ENCODE data around the gene GPR107.
A peak's percentile ranks its signal among the peaks of the same experiment; 100 is the strongest.
"Not testable (repeated sequence)": the region's sequence is repeated elsewhere in the genome, so short reads cannot be mapped to it uniquely, and the experiment has no call there.

Gene GPR107

DNA sequence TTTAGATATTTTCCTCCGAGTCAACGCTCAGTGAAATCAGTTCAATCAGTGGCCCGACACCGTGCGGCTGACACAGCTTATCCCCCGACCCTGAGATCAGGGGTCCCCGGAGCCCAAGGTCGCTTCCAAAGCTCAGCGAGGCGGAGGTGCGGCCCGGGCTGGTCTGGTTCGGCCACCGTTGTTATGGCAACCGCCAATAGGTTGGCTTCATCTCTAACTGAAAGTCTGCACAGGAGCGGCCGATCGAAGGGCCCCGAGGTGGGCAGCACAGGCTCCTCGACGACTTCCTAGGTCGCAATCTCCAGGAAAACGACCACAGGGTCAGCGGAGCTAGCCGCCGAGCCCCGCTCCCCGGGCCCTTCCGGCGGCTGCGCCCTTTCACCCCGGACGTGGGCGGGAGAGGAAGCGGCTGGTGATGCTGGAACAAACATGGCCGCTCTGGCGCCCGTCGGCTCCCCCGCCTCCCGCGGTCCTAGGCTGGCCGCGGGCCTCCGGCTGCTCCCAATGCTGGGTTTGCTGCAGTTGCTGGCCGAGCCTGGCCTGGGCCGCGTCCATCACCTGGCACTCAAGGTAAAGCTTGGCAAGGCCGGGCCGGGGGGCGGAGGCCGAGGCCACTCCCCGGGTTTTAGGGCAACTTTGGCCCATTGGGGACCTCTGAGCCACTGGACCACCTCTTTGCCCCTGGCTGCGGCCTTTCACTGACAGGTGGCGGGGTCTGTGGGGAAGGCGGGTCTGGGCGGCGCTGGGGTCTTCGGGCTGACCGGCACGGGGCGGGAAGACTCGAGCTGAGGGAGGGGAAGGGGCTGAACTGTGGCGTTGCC is at the start of gene GPR107:
TSS of gene GPR107 (plus strand) at position 403 of the 821 bp plus-strand sequence. CDS start at position 430, 27 bp downstream.
- peak; percentile 96 for DNase-seq (ENCODE audit: low spot score)

DNA sequence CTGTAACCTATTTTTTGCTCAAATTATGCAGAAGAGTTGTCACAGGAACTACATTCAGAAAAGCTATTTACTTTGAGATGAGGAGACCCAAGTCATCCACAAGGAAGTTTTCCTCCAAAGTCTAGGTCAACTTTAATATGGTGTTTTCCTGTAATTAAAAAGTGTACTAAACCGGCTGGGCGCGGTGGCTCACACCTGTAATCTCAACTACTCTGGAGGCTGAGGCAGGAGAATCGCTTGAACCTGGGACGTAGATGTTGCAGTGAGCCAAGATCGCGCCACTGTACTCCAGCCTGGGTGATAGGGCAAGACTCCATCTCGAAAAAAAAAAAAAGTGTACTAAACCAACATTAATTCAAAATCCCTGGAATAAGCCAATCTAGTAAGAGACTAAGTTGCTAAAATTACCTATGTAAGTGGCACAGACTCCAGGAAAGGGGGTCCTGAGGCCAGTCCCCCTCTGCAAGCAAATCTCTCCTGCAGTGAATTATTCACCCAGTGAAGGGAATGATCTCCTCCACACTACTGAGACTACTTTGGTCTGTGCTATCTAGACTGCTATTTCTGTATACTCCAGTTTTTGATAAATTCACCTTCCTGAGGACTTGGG is 49.7 kb upstream of the GPR107 start:
- no peak for DNase-seq (ENCODE audit: low spot score)

DNA sequence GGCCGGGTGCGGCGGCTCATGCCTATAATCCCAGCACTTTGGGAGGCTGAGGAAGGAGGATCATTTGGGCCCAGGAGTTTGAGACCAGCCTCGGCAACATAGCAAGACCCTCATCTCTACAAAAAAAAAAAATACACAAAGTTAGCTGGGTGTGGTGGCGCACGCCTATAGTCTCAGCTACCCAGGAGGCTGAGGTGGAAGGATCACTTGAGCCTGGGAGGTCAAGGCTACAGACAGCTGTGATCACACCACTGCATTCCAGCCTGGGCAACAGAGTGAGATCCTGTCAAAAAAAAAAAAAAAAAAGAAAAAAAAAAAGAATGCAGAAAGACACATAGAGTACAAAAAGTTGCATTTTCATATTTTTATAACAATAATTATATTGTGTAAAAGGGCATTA is 46.8 kb upstream of the GPR107 start:
- not testable (repeated sequence) for DNase-seq (ENCODE audit: low spot score)

DNA sequence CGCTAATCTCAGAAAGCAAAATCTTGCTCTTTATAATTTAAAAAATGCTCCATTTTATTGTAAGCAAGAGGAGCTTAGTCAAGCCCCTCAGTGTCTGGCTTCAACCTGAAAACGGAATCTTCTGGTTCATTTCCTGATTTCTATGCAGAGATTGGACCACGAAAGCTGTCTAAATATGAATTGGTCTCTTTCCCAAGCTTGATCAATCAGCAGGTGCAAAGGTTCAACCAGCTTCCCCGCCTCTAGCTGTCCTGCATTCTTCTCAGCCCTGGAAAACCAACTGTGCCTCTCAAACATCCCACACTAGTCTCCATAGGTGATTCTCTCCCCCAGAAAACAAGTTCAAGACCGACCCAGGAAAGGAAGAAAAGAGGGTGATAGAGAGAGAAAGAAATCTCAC is 45.2 kb upstream of the GPR107 start:
- no peak for DNase-seq (ENCODE audit: low spot score)

DNA sequence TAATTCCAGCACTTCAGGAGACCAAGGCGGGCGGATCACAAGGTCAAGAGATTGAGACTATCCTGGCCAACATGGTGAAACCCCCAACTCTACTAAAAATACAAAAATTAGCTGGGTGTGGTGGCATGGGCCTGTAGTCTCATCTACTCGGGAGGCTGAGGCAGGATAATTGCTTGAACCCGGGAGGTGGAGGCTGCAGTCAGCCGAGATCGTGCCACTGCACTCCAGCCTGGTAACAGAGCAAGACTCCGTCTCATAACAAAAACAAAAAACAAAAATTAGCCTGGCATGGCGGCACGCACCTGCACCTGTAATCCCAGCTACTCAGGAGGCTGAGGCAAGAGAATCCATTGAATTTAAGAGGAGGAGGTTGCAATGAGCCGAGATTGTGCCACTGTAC is 44.2 kb upstream of the GPR107 start:
- not testable (repeated sequence) for DNase-seq (ENCODE audit: low spot score)

DNA sequence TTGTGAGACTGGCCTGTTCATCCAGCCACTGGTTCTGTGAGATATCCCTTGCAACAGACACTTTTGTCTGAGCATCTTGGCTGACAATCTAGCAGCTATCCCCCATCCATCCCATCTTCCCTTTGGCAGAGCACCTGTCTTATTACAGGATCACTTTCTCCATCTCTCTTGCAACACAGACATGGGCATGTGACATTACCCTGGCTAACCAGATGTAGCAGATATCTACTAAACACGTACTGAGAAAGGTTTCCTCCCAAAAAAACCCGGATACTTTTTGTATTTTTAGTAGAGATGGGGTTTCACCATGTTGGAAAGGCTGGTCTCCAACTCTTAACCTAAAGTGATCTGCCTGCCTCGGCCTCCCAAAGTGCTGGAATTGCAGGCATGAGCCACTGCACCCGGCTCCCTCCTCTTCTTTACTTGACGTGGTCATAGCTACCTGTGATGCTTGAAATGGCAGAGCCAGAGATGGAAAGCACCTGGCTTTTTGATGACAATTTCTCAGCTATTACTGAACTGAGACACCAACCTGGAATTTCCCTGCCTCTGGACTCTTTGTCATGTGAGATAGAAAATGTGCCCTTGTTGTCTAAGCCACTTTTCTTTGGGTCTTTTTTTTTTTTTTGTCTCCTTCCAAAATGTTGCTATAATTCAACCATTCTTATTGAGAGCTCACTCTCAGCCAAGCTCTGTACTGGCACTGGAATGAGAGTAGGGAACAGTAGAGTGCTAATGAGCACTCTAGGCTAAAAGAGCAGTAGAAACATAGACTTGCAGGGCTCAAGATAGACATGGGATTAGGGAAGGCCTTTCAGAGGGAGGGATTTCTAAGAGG is 43.3 kb upstream of the GPR107 start:
- DNase-seq (ENCODE audit: low spot score): no peak

DNA sequence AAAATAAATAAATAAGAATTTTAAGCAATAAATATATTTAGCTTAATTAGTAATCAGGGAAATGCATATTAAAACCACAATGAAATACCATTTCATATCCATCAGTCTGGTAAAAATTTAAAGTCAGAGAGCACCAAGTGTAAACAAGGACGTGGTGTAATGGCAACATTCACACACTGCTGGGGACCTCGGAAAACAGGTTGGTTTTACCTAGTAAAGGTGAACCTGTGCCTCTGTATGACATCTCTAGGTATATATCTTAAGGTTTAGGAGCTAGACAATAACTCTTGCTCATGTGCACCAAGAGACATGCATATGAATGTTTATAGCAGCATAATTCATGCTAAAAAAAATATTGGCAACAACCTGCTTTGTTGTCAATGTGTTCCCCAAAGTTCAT is 40.4 kb upstream of the GPR107 start:
- no peak for DNase-seq (ENCODE audit: low spot score)

DNA sequence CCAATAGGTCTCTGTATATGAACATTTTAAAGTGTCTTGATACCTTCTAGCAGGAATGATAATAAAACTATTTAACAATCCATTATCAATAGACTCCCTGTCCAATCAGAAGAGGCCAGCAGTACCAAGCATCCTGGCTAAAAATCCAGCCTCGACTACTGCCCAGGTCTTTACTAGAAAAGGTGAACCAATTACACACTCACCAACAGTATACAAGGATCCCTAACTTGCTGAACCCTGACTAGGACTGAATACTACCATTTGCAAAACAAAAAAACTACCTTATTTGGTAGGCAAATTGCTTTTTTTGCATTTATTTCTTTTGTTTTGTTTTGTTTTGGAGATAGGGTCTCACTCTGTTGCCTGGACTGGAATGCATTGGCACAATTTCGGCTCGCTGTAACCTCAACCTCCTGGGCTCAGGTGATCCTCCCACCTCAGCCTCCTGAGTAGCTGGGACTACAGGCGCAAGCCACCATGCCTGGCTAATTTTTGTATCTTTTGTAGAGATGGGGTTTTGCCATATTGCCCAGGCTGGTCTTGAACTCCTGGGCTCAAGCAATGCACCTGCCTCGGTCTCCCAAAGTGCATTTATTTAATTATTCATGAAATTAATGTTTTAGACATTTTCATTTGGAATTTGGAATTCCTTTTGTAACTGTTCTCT is 38.2 kb upstream of the GPR107 start:
- DNase-seq (ENCODE audit: low spot score): no peak

DNA sequence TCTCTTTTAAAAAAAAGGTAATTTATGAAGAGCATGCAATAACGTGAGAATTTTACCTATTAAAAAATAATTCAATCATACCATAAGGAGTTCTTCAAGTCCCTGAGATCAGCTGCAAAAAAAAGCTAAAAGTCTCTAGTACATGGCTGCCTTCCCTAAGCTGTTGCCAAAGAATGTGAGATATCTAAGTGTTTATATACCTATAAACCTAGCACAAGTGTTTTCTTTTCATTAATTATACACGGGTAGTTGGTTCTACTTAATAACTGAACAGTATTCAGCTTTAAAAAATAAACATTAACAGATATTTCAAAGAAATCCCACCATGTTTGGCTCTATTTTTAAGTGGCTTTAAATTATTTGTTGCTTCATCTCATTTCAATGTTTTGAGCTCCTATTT is 36.6 kb upstream of the GPR107 start:
- no peak for DNase-seq (ENCODE audit: low spot score)

DNA sequence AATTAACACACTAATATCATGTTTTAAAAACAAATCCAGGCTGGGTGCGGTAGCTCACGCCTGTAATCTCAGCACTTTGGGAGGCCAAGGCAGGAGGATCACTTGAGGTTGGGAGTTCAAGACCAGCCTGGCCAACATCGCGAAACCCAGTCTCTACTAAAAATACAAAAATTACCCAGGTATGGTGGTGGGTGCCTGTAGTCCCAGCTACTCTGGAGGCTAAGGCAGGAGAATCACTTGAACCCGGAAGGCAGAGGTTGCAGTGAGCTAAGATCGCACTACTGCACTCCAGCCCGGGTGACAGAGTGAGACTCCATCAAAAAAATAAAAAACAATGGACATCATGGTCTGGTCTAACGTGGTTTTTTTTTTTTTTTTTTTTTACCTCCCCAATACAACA is 36.2 kb upstream of the GPR107 start:
- not testable (repeated sequence) for DNase-seq (ENCODE audit: low spot score)

DNA sequence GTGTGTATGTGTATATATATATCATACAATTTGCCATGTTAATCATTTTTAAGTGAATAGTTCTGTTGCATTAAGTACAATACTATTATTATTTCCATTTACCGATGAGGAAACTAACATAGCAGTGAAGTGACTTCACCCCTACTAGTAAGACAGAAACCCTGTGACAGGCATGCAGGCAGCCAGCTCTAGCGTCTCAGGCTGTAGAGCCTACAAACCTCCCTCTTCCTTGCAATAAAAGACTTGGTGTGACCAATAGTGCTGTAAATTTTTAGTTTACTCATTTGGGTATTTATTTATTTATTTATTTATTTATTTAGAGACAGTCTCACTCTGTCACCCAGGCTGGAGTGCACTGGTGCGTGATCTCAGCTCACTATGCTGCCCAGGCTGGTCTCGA is 35.4 kb upstream of the GPR107 start:
- DNase-seq (ENCODE audit: low spot score): no peak

DNA sequence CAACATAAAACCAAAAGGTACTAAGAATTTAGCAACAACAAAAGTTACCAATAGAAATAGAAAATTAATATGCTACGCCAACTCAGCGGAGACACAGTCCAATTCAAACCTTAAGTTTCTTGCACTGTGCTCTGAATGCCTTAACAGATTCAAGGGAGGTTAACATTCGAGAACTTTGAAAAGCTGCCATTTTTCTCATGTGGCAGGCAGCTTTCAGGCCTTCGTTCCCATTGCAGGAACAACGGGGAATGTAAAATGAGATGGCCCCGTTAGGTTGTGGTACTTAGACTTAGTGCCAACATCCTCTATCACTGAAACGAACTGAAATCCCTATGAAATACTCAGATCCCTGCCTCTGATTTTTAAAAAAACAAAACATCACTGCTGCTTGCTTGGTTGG is 33.1 kb upstream of the GPR107 start:
- no peak for DNase-seq (ENCODE audit: low spot score)

DNA sequence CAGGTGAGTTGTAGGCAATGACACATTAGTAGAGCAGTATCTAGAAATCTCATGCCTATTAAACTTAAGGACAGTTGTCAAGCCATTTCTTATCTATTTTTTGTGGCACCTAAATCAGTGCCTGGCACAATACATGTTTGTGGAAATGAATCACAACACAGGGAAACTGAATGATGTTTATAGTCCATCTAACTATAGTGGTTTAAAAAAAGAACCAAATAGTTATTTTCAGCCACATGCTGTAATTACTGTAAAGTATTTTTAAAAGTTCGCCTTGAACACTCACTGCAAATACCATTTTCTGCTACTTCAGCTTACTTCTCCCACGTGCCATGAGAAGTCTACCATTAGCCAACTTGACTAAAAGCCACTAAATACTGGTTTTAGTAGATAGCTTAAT is 32.6 kb upstream of the GPR107 start:
- no peak for DNase-seq (ENCODE audit: low spot score)

DNA sequence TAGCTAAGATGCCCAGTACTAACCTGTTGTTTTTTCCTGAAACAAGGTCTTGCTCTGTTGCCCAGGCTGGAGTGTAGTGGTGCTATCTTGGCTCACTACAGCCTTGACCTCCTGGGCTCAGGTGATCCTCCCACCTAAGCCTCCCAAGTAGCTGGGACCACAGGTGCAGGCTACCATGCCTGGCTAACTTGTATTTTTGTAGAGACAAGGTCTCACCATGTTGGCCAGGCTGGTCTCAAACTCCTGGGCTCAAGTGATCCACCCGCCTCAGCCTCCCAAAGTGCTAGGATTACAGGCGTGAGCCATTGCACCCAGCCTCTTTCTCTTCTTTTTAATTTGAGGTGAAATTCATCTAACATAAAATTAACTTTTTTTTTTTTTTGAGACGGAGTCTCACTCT is 31.9 kb upstream of the GPR107 start:
- DNase-seq (ENCODE audit: low spot score): not testable (repeated sequence)

DNA sequence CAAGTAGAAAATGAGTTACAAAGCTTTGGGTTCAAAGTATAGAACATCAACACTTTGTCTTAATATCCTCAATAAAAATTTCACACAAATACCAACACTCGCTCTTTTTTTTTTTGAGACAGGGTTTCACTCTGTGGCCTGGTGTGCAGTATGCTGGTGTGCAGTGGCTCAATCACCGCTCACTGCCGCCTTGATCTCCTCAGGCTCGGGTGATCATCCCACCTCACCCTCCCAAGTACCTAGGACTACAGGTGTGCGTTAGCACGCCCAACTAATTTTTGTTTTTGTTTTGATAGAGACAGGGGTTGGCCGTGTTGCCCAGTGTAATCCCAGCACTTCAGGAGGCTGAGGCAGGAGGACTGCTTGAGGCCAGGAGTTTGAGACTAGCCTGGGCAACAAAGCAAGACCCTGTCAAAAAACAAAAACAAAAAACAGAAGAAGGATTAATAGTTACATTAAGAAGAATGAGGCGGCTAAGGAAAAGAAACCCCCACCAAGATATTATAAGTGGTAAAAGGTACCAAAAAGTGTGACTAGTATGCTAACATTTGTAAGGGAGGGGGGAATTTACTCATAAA is 31.1 kb upstream of the GPR107 start:
- no peak for DNase-seq (ENCODE audit: low spot score)

DNA sequence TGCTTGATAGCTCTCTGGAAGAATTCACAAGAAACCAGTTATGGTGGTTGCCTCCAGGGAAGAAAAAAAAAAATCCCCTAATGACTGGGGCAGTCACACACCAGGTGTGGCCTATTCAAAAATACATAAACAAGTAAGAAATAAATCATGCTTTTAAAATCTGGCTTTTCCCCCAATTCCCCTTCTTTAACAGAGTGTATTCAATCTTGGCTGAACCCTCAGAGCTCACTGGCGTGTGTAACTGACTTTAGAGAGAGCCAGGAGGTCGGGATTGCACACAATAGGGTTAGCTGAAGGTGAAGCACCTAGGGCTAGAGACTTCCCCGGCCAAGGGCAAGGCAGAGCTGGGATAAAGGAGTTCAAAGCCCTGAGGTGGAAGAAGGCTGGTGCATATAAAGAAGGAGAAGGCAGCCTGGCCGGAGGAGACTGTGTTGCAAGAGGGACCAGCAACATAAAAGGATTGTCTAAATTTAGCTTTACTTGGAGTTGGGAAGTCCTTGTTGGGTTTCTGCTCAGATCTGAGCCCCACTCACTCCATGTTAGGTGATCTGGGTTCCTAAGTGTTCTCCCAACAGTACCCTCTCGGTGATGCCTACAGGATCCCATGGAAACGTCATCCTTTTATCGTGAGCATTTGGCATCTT is 30.4 kb upstream of the GPR107 start:
- no peak for DNase-seq (ENCODE audit: low spot score)

DNA sequence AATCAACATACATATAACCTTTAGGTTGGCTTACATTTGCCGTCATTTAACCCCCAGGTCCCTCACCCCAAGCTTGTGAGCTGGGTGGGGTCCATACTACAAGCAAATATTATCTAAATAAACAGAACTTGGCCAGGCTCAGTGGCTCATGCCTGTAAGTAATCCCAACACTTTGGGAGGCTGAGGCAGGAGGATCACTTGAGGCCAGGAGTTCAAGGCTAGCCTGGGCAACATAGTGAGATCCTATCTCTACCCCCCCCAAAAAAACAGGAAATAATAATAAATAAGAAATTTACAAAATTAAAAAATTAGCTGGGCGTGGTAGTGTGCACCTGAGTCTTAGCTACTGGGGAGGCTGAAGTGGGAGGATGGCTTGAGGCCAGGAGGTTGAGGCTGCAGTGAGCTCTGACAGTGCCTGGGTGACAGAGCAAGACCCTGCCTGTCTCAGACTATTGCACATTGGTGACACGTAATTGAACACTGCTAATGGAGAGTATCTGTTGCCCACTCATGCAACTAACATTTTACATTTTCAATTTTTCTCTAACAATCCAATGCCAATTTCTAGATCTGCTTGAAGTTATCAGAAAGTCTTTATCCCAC is 29.6 kb upstream of the GPR107 start:
- DNase-seq (ENCODE audit: low spot score): no peak

DNA sequence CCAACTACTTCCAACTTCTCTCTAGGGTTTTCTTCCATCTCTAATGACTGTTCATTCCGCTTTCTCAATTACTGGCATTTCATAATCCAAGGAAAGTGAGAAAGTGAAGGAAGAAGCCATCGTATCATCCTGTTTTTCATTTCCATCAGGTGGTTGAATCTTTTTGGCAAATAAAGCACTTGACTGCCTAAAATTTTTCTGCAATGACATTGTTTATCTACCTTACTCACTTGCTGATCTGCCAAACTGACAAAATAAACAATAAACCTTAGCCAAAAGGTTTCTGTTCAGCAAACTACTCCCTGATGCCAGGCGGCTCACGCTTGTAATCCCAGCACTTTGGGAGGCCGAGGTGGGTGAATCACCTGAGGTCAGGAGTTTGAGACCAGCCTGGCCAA is 29.1 kb upstream of the GPR107 start:
- no peak for DNase-seq (ENCODE audit: low spot score)

DNA sequence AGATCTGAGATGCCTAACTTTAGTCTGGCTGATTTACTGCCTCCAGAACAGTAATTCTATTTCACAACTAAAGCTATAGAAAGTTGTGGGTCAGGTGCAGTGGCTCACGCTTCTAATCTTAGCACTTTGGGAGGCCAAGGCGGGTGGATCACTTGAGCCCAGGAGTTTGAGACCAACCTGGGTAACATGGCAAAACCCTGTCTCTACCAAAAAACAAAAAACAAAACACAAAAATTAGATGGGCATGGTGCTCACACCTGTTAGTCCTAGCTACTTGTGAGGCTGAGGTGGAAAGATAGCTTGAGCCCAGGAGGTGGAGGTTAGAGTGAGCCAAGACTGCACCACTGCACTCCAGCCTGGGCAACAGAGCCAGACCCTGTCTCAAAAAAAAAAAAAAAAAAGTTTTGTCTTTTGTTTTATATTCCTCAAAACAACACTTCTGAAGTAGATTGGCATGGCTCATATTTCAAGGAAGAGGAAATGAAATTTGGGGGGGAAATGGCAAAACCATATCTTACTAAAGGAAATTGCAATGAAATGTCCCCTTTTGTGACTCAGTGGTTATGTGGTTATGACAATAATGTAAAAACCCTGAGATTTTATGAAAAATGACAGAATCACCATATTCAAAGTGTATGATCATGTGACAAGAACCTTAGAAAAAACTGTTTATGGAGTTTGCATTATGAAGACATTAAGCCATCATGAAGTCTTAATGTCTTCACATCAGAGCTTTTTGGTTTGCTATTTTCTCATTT is 26.9 kb upstream of the GPR107 start:
- DNase-seq (ENCODE audit: low spot score): no peak

Data from iPS-NIHi11 (cell line).